GM23338 (cell line): Measurements from ENCODE around the gene DNAH9. TPM values are rescaled to one million over a fixed set of nuclear protein-coding genes. Genes with fewer than 3 reads are reported as not detected.
"Not testable (repeated sequence)": the region's sequence is repeated elsewhere in the genome, so short reads cannot be mapped to it uniquely, and the experiment has no call there.

ENCODE experiments used
- ATAC-seq: fragments of 200-7000 bp; cut with Tn5 transposase; 3 replicates; pipeline ENCODE4 v1.9.1; 2020
- DNase-seq: peaks from one replicate; pipeline ENCODE4 v3.0.0-alpha.2; 2015; ENCODE audit warnings: low spot score
- H2AFZ ChIP-seq: fragments of 200-600 bp; sonication (generic); 2 replicates; pipeline ENCODE4 v1.8.0; 2016; ENCODE audit warnings: antibody characterized with exemption, mild to moderate bottlenecking, moderate library complexity
- H3F3A ChIP-seq: fragments of 200-600 bp; sonication (generic); replicated peaks from 2 replicates; pipeline ENCODE4 v1.8.0; 2017; ENCODE audit warnings: antibody characterized with exemption, mixed run types, low read depth
- H3K27ac ChIP-seq: fragments of 200-600 bp; sonication (generic); 2 replicates; pipeline ENCODE4 v1.6.1; 2016; ENCODE audit warnings: low read depth
- H3K27me3 ChIP-seq: fragments of 200-600 bp; sonication (generic); 2 replicates; pipeline ENCODE4 v1.8.0; 2016; ENCODE audit warnings: mild to moderate bottlenecking, mixed run types, moderate library complexity; ENCODE audit not compliant: insufficient read depth
- H3K36me3 ChIP-seq: fragments of 200-600 bp; sonication (generic); 2 replicates; pipeline ENCODE4 v1.8.0; 2016; ENCODE audit warnings: mild to moderate bottlenecking; ENCODE audit not compliant: insufficient read depth
- H3K4me1 ChIP-seq: fragments of 200-600 bp; sonication (generic); 2 replicates; pipeline ENCODE4 v1.8.0; 2016; ENCODE audit warnings: mild to moderate bottlenecking, moderate library complexity; ENCODE audit not compliant: insufficient read depth
- H3K4me2 ChIP-seq: fragments of 200-600 bp; sonication (generic); 2 replicates; pipeline ENCODE4 v1.7.1; 2017; ENCODE audit warnings: mixed run types
- H3K4me3 ChIP-seq: fragments of 200-600 bp; sonication (generic); 2 replicates; pipeline ENCODE4 v1.6.1; 2016; ENCODE audit warnings: mixed run types
- H3K79me2 ChIP-seq: fragments of 200-600 bp; sonication (generic); replicated peaks from 2 replicates; pipeline ENCODE4 v1.8.0; 2017; ENCODE audit warnings: mild to moderate bottlenecking; ENCODE audit not compliant: insufficient read depth
- H3K9me2 ChIP-seq: fragments of 200-600 bp; sonication (generic); 2 replicates; pipeline ENCODE4 v1.8.0; 2017; ENCODE audit not compliant: insufficient read depth
- H4K20me1 ChIP-seq: fragments of 200-600 bp; sonication (generic); replicated peaks from 2 replicates; pipeline ENCODE4 v1.8.0; 2017; ENCODE audit warnings: mild to moderate bottlenecking; ENCODE audit not compliant: insufficient read depth
- H3K27ac Mint-ChIP-seq: 2 replicates; pipeline ENCODE4 v1.8.0; 2020; ENCODE audit warnings: inconsistent platforms, mild to moderate bottlenecking, moderate library complexity, mixed read lengths
- H3K27me3 Mint-ChIP-seq: 3 replicates; pipeline ENCODE4 v1.8.0; 2022; ENCODE audit warnings: low read depth, mild to moderate bottlenecking, moderate library complexity, mixed read lengths, inconsistent platforms; ENCODE audit not compliant: insufficient read depth, poor library complexity
- H3K36me3 Mint-ChIP-seq: 3 replicates; pipeline ENCODE4 v1.8.0; 2021; ENCODE audit warnings: low read depth, mild to moderate bottlenecking, inconsistent platforms, moderate library complexity, mixed read lengths
- H3K4me1 Mint-ChIP-seq: 3 replicates; pipeline ENCODE4 v1.8.0; 2020; ENCODE audit warnings: mild to moderate bottlenecking, inconsistent platforms, mixed read lengths
- H3K4me3 Mint-ChIP-seq: 3 replicates; pipeline ENCODE4 v1.8.0; 2021; ENCODE audit warnings: moderate library complexity, mild to moderate bottlenecking, inconsistent platforms, mixed read lengths
- H3K9me3 Mint-ChIP-seq: 3 replicates; pipeline ENCODE4 v1.8.0; 2020; ENCODE audit warnings: moderate library complexity, mild to moderate bottlenecking, inconsistent platforms, mixed read lengths
- CREB1 ChIP-seq: fragments of 250-450 bp; sonication (Bioruptor Pico); IDR thresholded peaks from 2 replicates; pipeline ENCODE4 v1.5.0; 2020; ENCODE audit warnings: low read depth, mild to moderate bottlenecking, moderate library complexity
- CTCF ChIP-seq, 2 experiments: fragments of 200-600 bp in 1 of 2; sonication (generic) in 1 of 2; conservative IDR thresholded peaks; 2 replicates each; pipeline versions ENCODE4 v1.5.1 to v1.6.1; 2016 to 2017; ENCODE audit warnings: antibody characterized with exemption in 2 of 2, low read depth in 2 of 2, mild to moderate bottlenecking in 2 of 2, moderate library complexity in 1 of 2
- ETS1 ChIP-seq: IDR thresholded peaks from 2 replicates; pipeline ENCODE4 v1.6.1; 2016; ENCODE audit warnings: antibody characterized with exemption
- EZH2 ChIP-seq: fragments of 200-600 bp; sonication (generic); IDR thresholded peaks from one replicate; pipeline ENCODE4 v1.8.0; 2017; ENCODE audit warnings: antibody characterized with exemption, mild to moderate bottlenecking, low read depth; ENCODE audit not compliant: unreplicated experiment
- EZH2phosphoT487 ChIP-seq: fragments of 200-600 bp; sonication (generic); IDR thresholded peaks from one replicate; pipeline ENCODE4 v1.8.1; 2018; ENCODE audit warnings: antibody characterized with exemption; ENCODE audit not compliant: unreplicated experiment
- JUNB ChIP-seq: IDR thresholded peaks from one replicate; pipeline ENCODE4 v1.6.1; 2016; ENCODE audit warnings: antibody characterized with exemption; ENCODE audit not compliant: unreplicated experiment
- NANOG ChIP-seq: IDR thresholded peaks from 2 replicates; pipeline ENCODE4 v1.6.1; 2016; ENCODE audit warnings: antibody characterized with exemption, borderline replicate concordance
- POLR2AphosphoS5 ChIP-seq: IDR thresholded peaks from 2 replicates; pipeline ENCODE4 v1.6.1; 2016; ENCODE audit warnings: antibody characterized with exemption, low read depth
- ZNF114 ChIP-seq: fragments of 250-450 bp; sonication (Bioruptor Pico); IDR thresholded peaks from 2 replicates; pipeline ENCODE4 v1.5.0; 2020; ENCODE audit warnings: mild to moderate bottlenecking, moderate library complexity
- ZNF331 ChIP-seq: fragments of 250-450 bp; sonication (Bioruptor Pico); IDR thresholded peaks from 2 replicates; pipeline ENCODE4 v1.5.0; 2020; ENCODE audit warnings: low read depth, mild to moderate bottlenecking, moderate library complexity
- ZNF462 ChIP-seq: fragments of 250-450 bp; sonication (Bioruptor Pico); IDR thresholded peaks from 2 replicates; pipeline ENCODE4 v1.5.0; 2020; ENCODE audit warnings: mild to moderate bottlenecking, moderate library complexity
- polyA plus RNA-seq: library from polyadenylated mRNA; unstranded; fragments of >200 nt; fragmentation: Nextera tagmentation; extraction: Ambion mirVana; gene quantifications from 2 replicates; pipeline ENCODE4 v1.2.1, GENCODE V29; 2016
- total RNA-seq: library from RNA; depleted of rRNA; stranded (reverse); fragments of >200 nt; shearing (Covaris generic); gene quantifications from 2 replicates; pipeline ENCODE4 v1.2.3, GENCODE V29; 2014

DNAH9 gene
- total and polyA plus RNA-seq, 2 experiments from 2014 or later = not detected

GRCh38 chr17:11972741-11973140 lies 374.5 kb downstream of the DNAH9 start:
- H3K9me2 ChIP-seq, H3K4me2 ChIP-seq, H3K36me3 ChIP-seq, H3K4me3 Mint-ChIP-seq, H3K27ac Mint-ChIP-seq, H3K79me2 ChIP-seq, H3F3A ChIP-seq, H4K20me1 ChIP-seq, H3K27me3 ChIP-seq, ATAC-seq, H3K27ac ChIP-seq, H2AFZ ChIP-seq, H3K4me3 ChIP-seq, DNase-seq, H3K27me3 Mint-ChIP-seq: not testable (repeated sequence)
- peaks cover 12% of the 10 kb centered on the region; the same call in 1 of the 2 replicates for H3K4me1 ChIP-seq
- H3K9me3 Mint-ChIP-seq = peaks cover 19% of the 10 kb centered on the region
- peaks cover 20% of the 10 kb centered on the region for H3K36me3 Mint-ChIP-seq
- peaks cover 36% of the 10 kb centered on the region; the same call in 2 of the 3 replicates for H3K4me1 Mint-ChIP-seq

- H3K9me3 Mint-ChIP-seq = no peaks in the 10 kb centered on the region
- no peak for DNase-seq
- no peak for TF ChIP-seq ZNF462 (CRISPR knock-in tag)
- TF ChIP-seq EZH2phosphoT487 = no peak
- no peak for TF ChIP-seq ZNF331 (CRISPR knock-in tag)
- no peak for TF ChIP-seq EZH2
- TF ChIP-seq CREB1 (CRISPR knock-in tag) = no peak
- TF ChIP-seq JUNB = no peak
- no peak for TF ChIP-seq NANOG
- no peak for TF ChIP-seq ETS1
- no peak for TF ChIP-seq ZNF114 (CRISPR knock-in tag)
- no peak for TF ChIP-seq POLR2AphosphoS5
- TF ChIP-seq CTCF (conservative IDR thresholded peaks at IDR 0.05; ENCODE audit: low read depth in 2 of 2) = no peak
Observed at GRCh38 chr17:11979795-11980194, 381.5 kb downstream of the DNAH9 start.

More at GRCh38 chr17:11979795-11980194, 381.5 kb downstream of the DNAH9 start:
- no peaks in the 10 kb centered on the region for H3F3A ChIP-seq
- H3K4me1 ChIP-seq = peaks cover 19% of the 10 kb centered on the region; the same call in 1 of the 2 replicates
- ATAC-seq = no peak
- Mint-ChIP-seq H3K27ac (no peak overlapping the region), H3K4me3 (no peak overlapping the region), H3K4me1 (peaks cover 31% of the 10 kb centered on the region; the same call in 2 of the 3 replicates), H3K36me3 (peaks cover 51% of the 10 kb centered on the region), H3K27me3 (peaks cover 5% of the 10 kb centered on the region)
- H3K4me3 ChIP-seq = no peak overlapping the region
- 0 out of 2 replicates have a peak, but pooled peaks cover 3% of the 10 kb centered on the region for H3K9me2 ChIP-seq
- H3K4me2 ChIP-seq = no peak overlapping the region
- no peaks in the 10 kb centered on the region for H3K79me2 ChIP-seq
- H3K36me3 ChIP-seq = peaks cover 9% of the 10 kb centered on the region; the same call in 1 of the 2 replicates
- H4K20me1 ChIP-seq = no peaks in the 10 kb centered on the region
- no peak overlapping the region for H2AFZ ChIP-seq
- H3K27me3 ChIP-seq = no peaks in the 10 kb centered on the region
- no peak overlapping the region for H3K27ac ChIP-seq
